ENCODE measurements around the gene MRPL4.

- TF ChIP-seq REST (IDR thresholded peaks at IDR 0.05; ENCODE audit: low read depth, low read length) = no peak
- TF ChIP-seq RB1 (IDR thresholded peaks at IDR 0.05; ENCODE audit: borderline replicate concordance) = no peak
- TF ChIP-seq, protein P1, sequence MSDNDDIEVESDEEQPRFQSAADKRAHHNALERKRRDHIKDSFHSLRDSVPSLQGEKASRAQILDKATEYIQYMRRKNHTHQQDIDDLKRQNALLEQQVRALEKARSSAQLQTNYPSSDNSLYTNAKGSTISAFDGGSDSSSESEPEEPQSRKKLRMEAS (IDR thresholded peaks at IDR 0.05; ENCODE audit: low read depth, low read length) = no peak
Observed at GRCh38 chr19:10288662-10289166, 36.7 kb downstream of the MRPL4 start.

Measured in GM12878 (cell line).